ENCODE data around the gene TMEM204.

TMEM204 gene

GRCh38 chr16:1498899-1499676 is 34.4 kb upstream of the TMEM204 start:
- TF ChIP-seq CTCF (conservative IDR thresholded peaks at IDR 0.05; ENCODE audit: control insufficient read depth, insufficient read depth, low read depth, low read length): no peak
- no peak for DNase-seq (ENCODE audit: low read depth)
- no peak overlapping the region for H3K4me3 ChIP-seq (ENCODE audit: control insufficient read depth, low read depth, low read length)

GRCh38 chr16:1499756-1500464 is 33.6 kb upstream of the TMEM204 start:
- no peak overlapping the region for H3K4me3 ChIP-seq (ENCODE audit: control insufficient read depth, low read depth, low read length)
- TF ChIP-seq CTCF (conservative IDR thresholded peaks at IDR 0.05; ENCODE audit: control insufficient read depth, insufficient read depth, low read depth, low read length): no peak
- DNase-seq (ENCODE audit: low read depth): no peak

GRCh38 chr16:1500465-1501150 is 32.9 kb upstream of the TMEM204 start:
- no peak for TF ChIP-seq CTCF (conservative IDR thresholded peaks at IDR 0.05; ENCODE audit: control insufficient read depth, insufficient read depth, low read depth, low read length)
- no peak overlapping the region for H3K4me3 ChIP-seq (ENCODE audit: control insufficient read depth, low read depth, low read length)

GRCh38 chr16:1501630-1502029 is 31.8 kb upstream of the TMEM204 start:
- TF ChIP-seq CTCF (conservative IDR thresholded peaks at IDR 0.05; ENCODE audit: control insufficient read depth, insufficient read depth, low read depth, low read length): no peak

More at GRCh38 chr16:1500465-1501150, 32.9 kb upstream of the TMEM204 start:
- no peak for DNase-seq (ENCODE audit: low read depth)

GRCh38 chr16:1502092-1503004 is 31.1 kb upstream of the TMEM204 start:
- TF ChIP-seq CTCF (conservative IDR thresholded peaks at IDR 0.05; ENCODE audit: control insufficient read depth, insufficient read depth, low read depth, low read length): no peak
- H3K4me3 ChIP-seq (ENCODE audit: control insufficient read depth, low read depth, low read length): no peak overlapping the region
- DNase-seq (ENCODE audit: low read depth): no peak

More at GRCh38 chr16:1501630-1502029, 31.8 kb upstream of the TMEM204 start:
- no peak overlapping the region for H3K4me3 ChIP-seq (ENCODE audit: control insufficient read depth, low read depth, low read length)
- no peak for DNase-seq (ENCODE audit: low read depth)
